NT2/D1 (cell line): ENCODE results near the gene ZNF225.
A peak's percentile ranks its signal among the peaks of the same experiment; 100 is the strongest.

Experiments used
- DNase-seq: peaks from one replicate; pipeline ENCODE4 v3.0.0-alpha.2; 2011; ENCODE audit warnings: low read depth, low spot score
- H3K27me3 ChIP-seq: 2 replicates; pipeline ENCODE4 v1.6.0; 2011; ENCODE audit warnings: mild to moderate bottlenecking; ENCODE audit not compliant: insufficient read length, insufficient read depth
- H3K36me3 ChIP-seq: 2 replicates; pipeline ENCODE4 v1.6.1; 2011; ENCODE audit warnings: mild to moderate bottlenecking, low read length, mixed read lengths; ENCODE audit not compliant: insufficient read depth, insufficient read length
- H3K4me1 ChIP-seq: 2 replicates; pipeline ENCODE4 v1.5.1; 2011; ENCODE audit not compliant: insufficient read depth, insufficient read length
- H3K4me3 ChIP-seq: 2 replicates; pipeline ENCODE4 v1.5.1; 2011; ENCODE audit warnings: low read depth; ENCODE audit not compliant: insufficient read length
- H3K9ac ChIP-seq: 2 replicates; pipeline ENCODE4 v1.6.0; 2011; ENCODE audit warnings: low read depth; ENCODE audit not compliant: insufficient read length
- H3K9me3 ChIP-seq: 2 replicates; pipeline ENCODE4 v1.5.1; 2011; ENCODE audit warnings: mild to moderate bottlenecking, low read length; ENCODE audit not compliant: insufficient read depth
- SUZ12 ChIP-seq: IDR thresholded peaks from 2 replicates; pipeline ENCODE4 v1.6.1; 2011; ENCODE audit not compliant: insufficient read length, insufficient read depth; ENCODE audit errors: extremely low read depth
- YY1 ChIP-seq: IDR thresholded peaks from 2 replicates; pipeline ENCODE4 v1.6.1; 2011; ENCODE audit not compliant: insufficient read length, insufficient read depth
- ZNF274 ChIP-seq: IDR thresholded peaks from 2 replicates; pipeline ENCODE4 v1.6.1; 2011; ENCODE audit warnings: mild to moderate bottlenecking, low read depth, low read length

Gene ZNF225

GRCh38 chr19:44113138-44113783, at the start of gene ZNF225:
TSS of gene ZNF225 (plus strand) at chr19:44113399. CDS start at chr19:44115828, 2,429 bp downstream.
- Histone ChIP-seq H3K9ac (peak within 1 kb of the TSS; percentile 82), H3K27me3 (no peaks in the 10 kb centered on the region), H3K9me3 (peaks cover 21% of the 10 kb centered on the region), H3K4me3 (peak within 1 kb of the TSS; percentile 86), H3K4me1 (no peaks in the 10 kb centered on the region), H3K36me3 (peaks cover 32% of the 10 kb centered on the region)
- TF ChIP-seq ZNF274 (no peak), SUZ12 (no peak), YY1 (no peak)
- DNase-seq: peak; percentile 95

- H3K27me3 ChIP-seq: no peaks in the 10 kb centered on the region
- H3K36me3 ChIP-seq: peaks cover 50% of the 10 kb centered on the region
- H3K4me1 ChIP-seq: no peaks in the 10 kb centered on the region
- DNase-seq: no peak
- peaks cover 35% of the 10 kb centered on the region for H3K9me3 ChIP-seq
- H3K9ac ChIP-seq: no peak overlapping the region
- H3K4me3 ChIP-seq: no peak overlapping the region
- TF ChIP-seq SUZ12: no peak
- TF ChIP-seq ZNF274: no peak
- TF ChIP-seq YY1: no peak
Observed at GRCh38 chr19:44066305-44066704, 46.9 kb upstream of the ZNF225 start.

DNA sequence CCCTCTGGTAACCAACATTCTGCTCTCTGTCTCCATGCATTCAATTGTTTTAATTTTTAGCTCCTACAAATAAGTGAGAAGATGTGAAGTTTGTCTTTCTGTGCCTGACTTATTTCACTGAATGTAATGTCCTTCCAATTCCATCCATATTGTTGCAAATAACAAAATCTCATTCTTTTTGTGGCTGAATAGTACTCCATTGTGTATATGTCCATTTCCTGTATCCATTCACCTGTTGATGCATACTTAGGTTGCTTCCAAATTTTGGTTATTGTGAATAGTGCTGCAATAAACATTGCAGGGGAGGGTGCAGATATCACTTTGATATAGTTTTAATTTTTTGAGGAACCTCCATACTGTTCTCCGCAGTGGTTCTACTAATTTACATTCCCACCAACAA, 43.8 kb upstream of the ZNF225 start:
- H3K4me1 ChIP-seq: no peaks in the 10 kb centered on the region
- peaks cover 35% of the 10 kb centered on the region for H3K9me3 ChIP-seq
- H3K36me3 ChIP-seq: peaks cover 32% of the 10 kb centered on the region
- peaks cover 10% of the 10 kb centered on the region for H3K27me3 ChIP-seq
- H3K4me3 ChIP-seq: no peak overlapping the region
- TF ChIP-seq SUZ12: no peak
- TF ChIP-seq ZNF274: no peak
- TF ChIP-seq YY1: no peak
- no peak overlapping the region for H3K9ac ChIP-seq
- no peak for DNase-seq

GRCh38 chr19:44071824-44072542, 41.2 kb upstream of the ZNF225 start, which contains the start of gene ZNF284:
TSS of gene ZNF284 (plus strand) at chr19:44072159. CDS start at chr19:44076390, 4,231 bp downstream.
- Histone ChIP-seq H3K9ac (peak within 1 kb of the TSS; percentile 51), H3K36me3 (peaks cover 10% of the 10 kb centered on the region), H3K4me3 (peak within 1 kb of the TSS; percentile 67), H3K4me1 (no peaks in the 10 kb centered on the region), H3K9me3 (peaks cover 11% of the 10 kb centered on the region), H3K27me3 (peaks cover 10% of the 10 kb centered on the region)
- TF ChIP-seq ZNF274: no peak
- no peak for TF ChIP-seq SUZ12
- TF ChIP-seq YY1: no peak
- peak; percentile 71 for DNase-seq

- Histone ChIP-seq H3K9ac (peak overlapping the region; percentile 33), H3K36me3 (peaks cover 5% of the 10 kb centered on the region), H3K4me3 (peak overlapping the region; percentile 67), H3K27me3 (peaks cover 10% of the 10 kb centered on the region), H3K9me3 (0 out of 2 replicates have a peak, but pooled peaks cover 3% of the 10 kb centered on the region), H3K4me1 (no peaks in the 10 kb centered on the region)
- no peak for TF ChIP-seq SUZ12
- no peak for TF ChIP-seq ZNF274
- TF ChIP-seq YY1: no peak
- DNase-seq: no peak
Observed at GRCh38 chr19:44072543-44073401, 40.4 kb upstream of the ZNF225 start.

GRCh38 chr19:44076325-44076724, 36.9 kb upstream of the ZNF225 start:
- no peaks in the 10 kb centered on the region for H3K9me3 ChIP-seq
- H3K9ac ChIP-seq: no peak overlapping the region
- H3K36me3 ChIP-seq: peaks cover 8% of the 10 kb centered on the region
- H3K4me1 ChIP-seq: no peaks in the 10 kb centered on the region
- TF ChIP-seq SUZ12: no peak
- no peak for TF ChIP-seq ZNF274
- no peak for TF ChIP-seq YY1
- no peak overlapping the region for H3K4me3 ChIP-seq
- peaks cover 10% of the 10 kb centered on the region for H3K27me3 ChIP-seq
- no peak for DNase-seq

DNA sequence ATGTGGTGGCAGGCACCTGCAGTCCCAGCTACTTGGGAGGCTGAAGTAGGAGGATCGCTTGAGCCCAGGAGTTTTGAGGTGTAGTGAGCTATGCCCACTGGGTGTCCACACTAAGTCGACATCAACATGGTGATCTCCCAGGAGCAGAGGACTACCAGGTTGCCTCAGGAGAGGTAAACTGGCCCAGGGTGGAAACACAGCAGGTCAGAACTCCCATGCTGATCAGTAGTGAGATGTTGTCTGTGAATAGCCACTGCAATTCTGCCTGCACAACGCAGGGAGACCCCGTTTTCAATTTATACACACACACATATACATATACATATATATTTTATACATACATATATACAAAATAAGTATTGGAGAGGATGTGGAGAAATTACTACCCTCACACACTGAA, 21.1 kb upstream of the ZNF225 start:
- no peak overlapping the region for H3K4me3 ChIP-seq
- H3K36me3 ChIP-seq: no peaks in the 10 kb centered on the region
- H3K4me1 ChIP-seq: no peaks in the 10 kb centered on the region
- TF ChIP-seq YY1 (no peak), SUZ12 (no peak)
- no peaks in the 10 kb centered on the region for H3K9me3 ChIP-seq
- no peak for DNase-seq
- no peaks in the 10 kb centered on the region for H3K27me3 ChIP-seq
- H3K9ac ChIP-seq: no peak overlapping the region
